Upper lobe of left lung (tissue), 4 donors: Measurements from ENCODE around the gene SASH3.

ENCODE experiments used
- POLR2A ChIP-seq, 4 donors: fragments of 450-650 bp; IDR thresholded peaks; one replicate each; pipeline ENCODE4 v1.5.1; 2016 to 2017; ENCODE audit warnings: antibody characterized with exemption in 4 of 4, mild to moderate bottlenecking in 2 of 4
- TF ChIP-seq, protein P1 (sequence below), 6 experiments: fragments of 450-650 bp in 4 of 6; fragments of 200-600 bp in 2 of 6; sonication (generic) in 2 of 6; IDR thresholded peaks; one replicate each; pipeline ENCODE4 v1.5.1; 2016 to 2019; ENCODE audit warnings: antibody characterized with exemption in 6 of 6

DNA sequence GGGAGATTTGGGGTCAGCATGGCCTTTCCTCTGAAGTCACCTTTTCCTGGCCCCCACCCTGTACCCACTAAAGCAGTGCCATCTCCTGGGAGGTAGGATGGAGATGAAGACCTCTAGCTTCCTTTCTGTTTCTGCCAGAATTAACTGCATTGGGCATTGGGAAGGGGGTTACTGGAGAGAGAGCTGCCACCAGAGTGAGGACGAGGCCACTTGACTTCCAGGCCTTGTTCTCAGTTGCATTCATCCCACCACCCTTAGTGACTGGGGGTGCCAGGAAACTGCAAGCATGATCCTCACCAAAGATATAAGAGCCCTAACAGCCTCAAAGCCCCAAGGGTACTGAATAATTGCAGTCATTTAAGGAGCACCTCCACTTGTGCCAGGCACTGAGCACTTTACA, 15.8 kb downstream of the SASH3 start:
- TF ChIP-seq, protein P1, sequence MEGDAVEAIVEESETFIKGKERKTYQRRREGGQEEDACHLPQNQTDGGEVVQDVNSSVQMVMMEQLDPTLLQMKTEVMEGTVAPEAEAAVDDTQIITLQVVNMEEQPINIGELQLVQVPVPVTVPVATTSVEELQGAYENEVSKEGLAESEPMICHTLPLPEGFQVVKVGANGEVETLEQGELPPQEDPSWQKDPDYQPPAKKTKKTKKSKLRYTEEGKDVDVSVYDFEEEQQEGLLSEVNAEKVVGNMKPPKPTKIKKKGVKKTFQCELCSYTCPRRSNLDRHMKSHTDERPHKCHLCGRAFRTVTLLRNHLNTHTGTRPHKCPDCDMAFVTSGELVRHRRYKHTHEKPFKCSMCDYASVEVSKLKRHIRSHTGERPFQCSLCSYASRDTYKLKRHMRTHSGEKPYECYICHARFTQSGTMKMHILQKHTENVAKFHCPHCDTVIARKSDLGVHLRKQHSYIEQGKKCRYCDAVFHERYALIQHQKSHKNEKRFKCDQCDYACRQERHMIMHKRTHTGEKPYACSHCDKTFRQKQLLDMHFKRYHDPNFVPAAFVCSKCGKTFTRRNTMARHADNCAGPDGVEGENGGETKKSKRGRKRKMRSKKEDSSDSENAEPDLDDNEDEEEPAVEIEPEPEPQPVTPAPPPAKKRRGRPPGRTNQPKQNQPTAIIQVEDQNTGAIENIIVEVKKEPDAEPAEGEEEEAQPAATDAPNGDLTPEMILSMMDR (IDR thresholded peaks at IDR 0.05): no peak
- no peak for TF ChIP-seq POLR2A (IDR thresholded peaks at IDR 0.05)
